ENCODE data around the gene DLGAP1.

- TF ChIP-seq CTCF (IDR thresholded peaks at IDR 0.05; ENCODE audit: poor library complexity, severe bottlenecking), result no peak
- no peak for TF ChIP-seq REST (IDR thresholded peaks at IDR 0.05; ENCODE audit: borderline replicate concordance)
- TF ChIP-seq EZH2 (IDR thresholded peaks at IDR 0.05; ENCODE audit: borderline replicate concordance, insufficient read depth, low read length, poor library complexity, severe bottlenecking), result no peak
- no peak for TF ChIP-seq SMC3 (conservative IDR thresholded peaks at IDR 0.05; ENCODE audit: poor library complexity)
Observed at GRCh38 chr18:3597409-3598357, 857.4 kb downstream of the DLGAP1 start.

Measured in neural cell (in vitro differentiated cells).